GM19324 (cell line): Measurements from ENCODE around the gene DOCK9.

Experiments
- ATAC-seq: cut with Tn5 transposase; IDR thresholded peaks from one replicate; pipeline ENCODE4 v1.9.1; 2021; ENCODE audit warnings: mild to moderate bottlenecking, moderate library complexity; ENCODE audit not compliant: unreplicated experiment, low FRiP score

Gene DOCK9

DNA sequence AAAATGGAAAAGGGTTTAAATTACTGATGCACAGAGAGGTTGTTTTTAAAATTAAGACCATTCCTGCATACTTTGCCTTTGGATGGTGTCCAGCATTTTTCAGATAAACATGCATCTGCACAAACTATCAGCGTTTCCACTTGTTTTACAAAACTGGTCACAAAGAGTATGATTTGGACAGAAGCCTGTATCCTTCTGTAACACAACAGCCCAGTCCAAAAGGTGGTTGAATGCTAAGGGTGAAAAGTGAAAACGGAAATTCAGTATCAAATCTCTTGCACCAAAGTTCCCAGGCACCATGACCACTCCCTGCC is 21.7 kb upstream of the DOCK9 start:
- ATAC-seq = no peak

DNA sequence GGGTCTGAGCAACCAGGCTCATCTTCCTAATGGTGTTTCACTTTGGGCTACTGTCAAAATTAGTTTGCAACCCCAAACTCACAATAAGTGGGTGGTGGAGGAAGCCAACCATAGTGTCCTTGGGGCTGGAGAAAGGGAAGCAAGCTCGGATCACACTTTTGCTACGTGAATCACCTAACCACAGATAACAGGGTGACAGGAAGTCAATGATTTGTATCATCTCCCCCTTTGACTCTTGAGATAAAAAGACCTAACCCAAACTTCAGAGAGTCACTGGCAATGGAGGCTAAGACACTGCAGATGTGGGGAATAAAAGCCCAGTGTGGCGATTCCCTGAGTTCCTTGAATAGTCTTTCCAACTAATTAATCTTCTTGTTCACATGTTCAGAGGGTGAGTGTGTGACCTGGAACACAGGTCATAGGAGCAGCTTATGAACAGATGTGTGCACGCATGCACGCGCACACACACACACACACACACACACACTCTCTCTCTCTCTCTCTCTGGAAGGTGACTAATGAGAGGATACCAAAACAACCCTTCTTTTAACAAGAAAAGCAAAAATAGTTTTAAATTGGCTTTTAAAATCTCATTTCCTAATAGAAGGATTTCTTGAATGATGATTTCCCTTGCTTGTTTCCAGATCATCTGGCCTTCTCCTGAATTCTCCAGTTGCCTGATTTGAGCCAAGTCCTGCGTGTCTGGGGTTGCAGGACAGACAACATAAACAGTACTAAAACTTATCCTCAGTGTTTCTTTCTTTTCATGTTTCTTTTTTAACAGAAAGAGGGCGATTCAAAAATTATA is 21.2 kb upstream of the DOCK9 start:
- ATAC-seq = no peak

DNA sequence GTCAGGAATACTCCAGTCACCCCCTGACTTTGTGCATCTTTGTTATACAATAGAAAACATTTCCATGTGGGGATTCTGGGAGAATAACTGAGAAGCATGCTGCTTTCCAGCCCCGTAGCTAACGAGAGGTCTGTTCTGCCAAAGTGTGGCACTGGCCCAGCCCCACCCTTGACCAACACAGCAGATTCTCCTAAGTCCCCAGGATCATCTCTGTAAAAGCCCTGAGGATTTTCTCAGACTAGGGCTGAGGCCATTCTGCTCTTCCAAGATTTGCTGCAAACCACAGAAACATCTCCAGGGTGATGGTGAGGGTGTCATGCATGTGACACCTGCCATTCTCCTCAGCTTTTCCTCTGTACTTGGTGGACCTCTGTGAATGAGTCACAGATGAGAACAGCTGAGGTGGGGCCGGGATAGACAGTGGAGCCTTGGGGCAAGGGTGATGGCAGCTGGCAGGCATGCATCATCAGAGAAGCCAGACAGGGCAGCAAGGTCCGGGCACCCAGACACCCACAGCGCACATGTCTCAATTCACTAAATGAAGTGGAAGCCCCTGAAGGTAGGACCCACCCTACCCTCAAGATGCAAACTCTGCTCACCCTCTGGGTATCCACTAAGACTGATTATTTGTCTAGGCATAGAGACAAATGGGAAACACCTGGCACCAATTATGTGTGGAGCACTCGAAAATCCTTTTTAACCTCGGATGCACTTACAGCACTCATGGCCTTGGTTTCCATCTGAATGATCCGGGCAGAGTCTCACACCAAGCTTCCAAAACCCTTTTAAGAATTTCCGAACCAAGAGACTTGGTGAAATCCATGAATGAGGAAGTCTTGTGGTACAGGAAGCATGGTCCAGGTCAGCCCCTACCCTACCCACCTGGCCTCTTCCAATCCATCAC is 20.1 kb upstream of the DOCK9 start:
- ATAC-seq = no peak

DNA sequence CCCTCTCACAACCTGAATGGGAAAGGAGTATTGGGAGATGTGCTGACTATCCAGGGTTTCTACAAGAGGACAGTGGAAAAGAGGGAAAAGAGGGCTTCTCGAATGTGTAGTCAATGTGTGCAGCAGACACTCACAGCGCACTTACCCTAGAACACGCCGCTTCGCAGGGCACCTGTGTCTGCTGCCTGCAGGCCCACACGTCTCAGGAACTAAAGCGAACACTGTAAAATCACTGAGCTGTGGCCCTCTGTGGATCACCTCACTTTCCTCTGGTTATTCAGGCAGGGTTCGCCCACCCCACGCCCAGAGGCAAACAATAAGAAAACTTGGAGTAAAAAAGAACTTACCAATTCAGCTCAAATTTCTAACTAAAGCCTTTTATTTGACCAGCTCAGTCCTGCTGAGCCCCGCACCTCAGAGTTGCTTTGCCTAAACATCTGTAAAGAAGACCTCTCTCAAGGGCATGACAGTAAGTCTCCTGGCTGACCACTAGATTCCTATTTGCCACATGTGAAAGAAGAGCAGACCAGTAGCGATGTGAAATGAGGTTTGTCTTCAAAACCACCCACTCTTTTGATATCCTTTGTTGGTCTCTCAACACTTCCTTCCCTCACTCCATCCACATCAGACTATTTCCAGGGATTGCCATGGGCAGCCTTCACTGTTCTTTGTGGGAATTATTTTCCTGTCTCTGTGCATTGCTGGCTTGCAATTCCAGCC is 19.3 kb upstream of the DOCK9 start:
- no peak for ATAC-seq

DNA sequence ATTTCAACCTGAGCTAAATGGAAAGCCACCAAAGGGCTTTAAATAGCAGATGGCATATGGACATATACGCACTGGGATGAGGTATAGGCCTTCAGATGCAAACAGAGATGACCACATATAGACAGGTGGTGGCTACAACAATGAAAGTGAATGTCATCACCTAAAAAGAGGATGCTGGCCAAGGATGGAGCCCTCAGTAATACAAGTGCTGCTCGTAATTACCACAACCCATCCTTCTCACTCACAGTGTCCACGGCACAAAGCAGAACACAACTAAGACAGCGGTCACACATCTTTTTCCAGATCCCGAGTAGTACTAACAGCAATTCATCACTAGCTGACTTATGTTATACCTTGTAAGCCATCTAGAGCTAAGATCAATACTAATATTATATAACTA is 18.2 kb upstream of the DOCK9 start:
- no peak for ATAC-seq

DNA sequence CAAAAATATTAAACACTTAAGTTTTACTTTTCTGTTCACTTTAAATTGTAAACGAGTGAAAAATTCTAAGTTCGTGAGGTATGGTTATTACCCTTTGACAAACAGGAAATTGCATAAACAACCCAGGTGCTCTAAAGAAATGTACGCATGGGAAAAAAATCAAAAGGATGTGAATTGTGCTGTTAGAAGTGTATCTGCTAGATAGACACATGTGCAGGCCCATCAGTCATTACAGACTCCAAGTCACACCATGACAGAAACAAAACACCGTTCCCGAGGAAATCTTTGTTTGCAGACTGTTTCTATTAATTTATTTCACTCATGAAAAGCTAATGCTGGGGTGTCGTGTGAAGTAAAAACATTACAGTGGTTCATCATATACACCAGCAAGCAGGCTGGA is 17.0 kb upstream of the DOCK9 start:
- ATAC-seq = no peak

DNA sequence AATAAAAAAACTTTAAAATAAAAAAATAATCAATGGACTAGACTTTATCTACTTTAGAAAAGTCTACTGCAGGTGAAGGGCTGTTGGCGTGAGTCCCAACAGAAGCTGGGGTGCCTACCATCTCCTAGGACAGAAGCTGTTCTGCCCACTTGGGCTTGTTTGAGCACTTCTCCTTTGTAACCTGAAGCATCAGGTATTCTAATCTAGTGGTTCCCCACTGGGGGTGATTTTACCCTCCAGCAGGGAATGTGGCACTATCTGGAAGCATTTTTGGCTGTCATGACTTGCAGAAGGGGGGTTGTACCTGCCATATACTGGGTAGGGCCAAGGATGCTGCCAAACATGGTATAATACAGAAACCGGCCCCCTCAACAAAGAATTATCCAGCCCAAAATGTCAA is 16.2 kb upstream of the DOCK9 start:
- ATAC-seq = no peak

DNA sequence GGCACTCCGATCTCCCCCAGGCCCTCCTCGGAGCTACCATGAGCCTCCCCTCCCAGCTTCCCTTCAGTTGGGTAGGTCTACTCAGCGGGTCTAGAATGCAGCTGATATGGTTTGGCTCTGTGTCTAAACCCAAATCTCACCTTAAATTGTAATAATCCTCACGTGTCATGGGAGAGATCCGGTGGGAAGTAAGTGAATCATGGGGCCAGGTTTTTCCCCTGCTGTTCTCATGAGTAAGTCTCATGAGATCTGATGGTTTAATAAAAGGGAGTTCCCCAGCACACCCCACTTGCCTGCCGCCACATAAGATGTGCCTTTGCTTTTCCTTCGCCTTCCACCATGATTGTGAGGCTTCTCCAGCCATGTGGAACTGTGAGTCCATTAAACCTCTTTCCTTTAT is 14.5 kb upstream of the DOCK9 start:
- ATAC-seq = no peak

DNA sequence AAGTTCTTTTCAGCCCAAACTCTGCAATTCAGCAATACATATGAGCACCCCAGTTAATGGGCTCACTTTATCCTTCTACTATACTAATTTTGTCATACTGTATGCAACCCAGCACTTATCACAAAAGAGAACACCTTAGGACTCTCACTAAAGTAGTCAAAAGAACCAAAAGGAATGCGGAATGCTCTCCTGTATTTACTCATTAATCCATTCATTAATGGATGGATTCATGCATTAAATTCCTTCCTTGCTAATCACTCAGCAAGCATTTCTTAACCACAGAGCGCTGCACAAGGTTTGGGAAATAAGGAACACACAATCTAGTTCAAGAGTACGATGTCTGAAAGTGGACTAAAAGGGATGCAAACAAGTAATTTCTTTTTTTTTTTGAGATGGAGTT is 12.8 kb upstream of the DOCK9 start:
- no peak for ATAC-seq

DNA sequence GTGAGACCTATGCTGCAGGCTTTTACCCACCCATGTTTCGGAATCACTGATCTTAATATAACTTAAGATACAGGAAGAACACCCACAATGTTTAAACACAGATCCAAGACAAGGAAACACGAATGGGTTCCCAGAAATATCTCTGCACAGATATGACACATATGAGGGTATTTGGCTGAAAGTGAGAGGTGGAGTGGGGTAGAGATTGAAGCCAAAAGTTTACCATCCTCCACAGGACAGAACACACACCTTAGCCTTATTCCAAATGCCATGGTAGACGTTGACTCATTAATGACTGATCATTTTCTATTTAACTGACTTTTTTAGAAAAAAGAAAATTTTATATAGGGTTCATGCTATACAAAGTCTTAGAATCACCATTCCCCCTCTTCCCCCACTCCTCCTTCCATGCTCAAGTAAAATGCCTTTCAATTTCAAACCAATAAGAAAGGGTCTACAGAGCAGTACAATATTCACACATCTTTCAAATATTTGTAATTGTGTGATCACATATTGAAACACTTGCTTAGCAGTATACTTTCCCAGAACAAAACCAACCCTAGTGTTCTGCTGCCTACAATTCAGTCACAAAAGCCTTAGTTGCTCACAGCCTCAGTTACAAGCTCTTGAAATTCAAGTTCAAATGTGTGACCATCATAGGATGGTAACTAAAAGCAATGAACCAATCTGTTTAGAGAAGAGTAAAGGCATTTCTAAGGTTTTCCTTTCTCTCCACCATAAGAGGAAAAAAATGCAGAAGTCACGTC is 11.8 kb upstream of the DOCK9 start:
- ATAC-seq = no peak

DNA sequence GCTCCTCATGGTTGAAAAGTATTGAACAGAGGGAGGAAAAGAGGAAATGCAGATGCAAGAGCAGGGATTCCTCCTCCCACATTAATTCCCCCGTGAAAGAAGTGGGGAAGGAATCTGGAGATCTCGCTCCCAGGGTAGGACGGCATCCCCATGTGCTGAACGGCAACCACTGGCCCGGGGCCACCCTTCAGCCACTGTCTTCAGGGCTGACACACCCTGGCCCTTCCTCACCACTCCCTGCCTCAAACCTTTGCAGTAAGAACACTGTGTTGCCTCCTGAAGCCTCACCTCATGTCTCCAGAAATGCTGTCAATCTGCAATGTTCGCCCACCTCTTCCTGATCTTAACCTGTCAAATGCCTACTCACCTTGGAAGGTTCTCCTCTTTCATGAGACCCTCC is 10.9 kb upstream of the DOCK9 start:
- ATAC-seq = no peak

DNA sequence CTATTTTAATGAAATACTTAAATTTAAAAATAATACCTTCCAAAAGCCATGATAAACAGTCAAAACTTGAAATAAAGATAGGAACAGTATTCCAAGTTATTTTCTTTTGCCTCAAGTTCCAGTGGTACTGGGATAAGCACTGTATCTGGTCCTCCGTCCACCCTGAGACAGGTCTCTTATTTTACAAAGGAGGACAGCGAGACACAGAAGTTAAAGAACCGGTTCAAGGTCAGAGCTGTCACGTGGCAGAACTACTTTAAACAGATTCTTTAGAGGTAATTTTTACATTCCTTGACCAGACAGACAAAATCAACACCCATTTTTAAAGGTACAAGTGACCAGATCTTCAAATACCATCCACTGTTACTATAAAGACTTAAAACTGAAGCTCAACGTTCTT is 10.4 kb upstream of the DOCK9 start:
- no peak for ATAC-seq

DNA sequence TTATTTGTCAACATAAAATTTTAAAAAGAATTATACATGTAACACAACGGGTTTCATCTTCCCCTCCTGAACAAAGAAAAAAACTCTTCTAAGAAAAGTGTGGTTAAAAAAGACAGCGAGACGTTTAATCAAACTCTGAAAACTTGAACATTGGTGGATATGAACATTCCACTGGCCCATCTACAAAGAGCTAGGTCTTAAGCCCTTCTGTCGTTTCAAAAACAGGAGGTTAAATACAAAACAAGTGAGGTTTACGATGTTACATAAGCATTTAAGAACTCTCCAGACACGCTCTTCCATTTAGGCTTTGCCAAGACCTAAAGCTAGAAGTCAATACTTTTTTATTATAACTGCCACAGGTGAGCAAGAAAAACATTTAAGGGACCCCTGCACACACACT is 9.4 kb upstream of the DOCK9 start:
- ATAC-seq = no peak

DNA sequence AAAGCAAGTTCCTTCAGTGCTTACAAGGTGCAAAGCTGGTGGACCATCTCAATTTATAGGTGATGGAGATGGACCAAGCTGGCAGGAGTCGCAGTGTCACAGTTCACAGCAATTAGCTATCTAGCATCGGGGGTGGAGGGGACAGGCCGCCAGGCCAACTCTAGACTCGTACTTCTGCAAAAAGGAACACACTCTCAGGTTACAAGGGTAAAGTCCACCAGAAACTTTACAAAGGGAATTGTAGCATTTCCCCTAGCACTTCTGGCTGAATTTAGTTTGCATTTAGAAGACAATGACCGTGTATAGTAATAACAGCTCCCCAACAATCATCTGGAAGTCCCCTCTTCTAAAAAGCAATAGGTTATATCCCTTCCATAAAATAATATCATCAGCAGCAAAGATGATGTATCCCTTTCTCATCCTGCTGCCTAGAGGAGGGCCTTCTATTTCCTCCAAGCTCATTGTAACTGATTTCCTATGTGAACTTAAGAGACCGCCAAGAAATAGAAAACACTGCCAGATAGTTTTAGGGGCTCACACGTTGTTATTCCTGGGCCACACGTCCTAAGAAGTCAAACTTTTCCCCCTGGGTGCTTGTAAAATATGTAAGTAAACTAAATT is 8.5 kb upstream of the DOCK9 start:
- ATAC-seq = no peak

DNA sequence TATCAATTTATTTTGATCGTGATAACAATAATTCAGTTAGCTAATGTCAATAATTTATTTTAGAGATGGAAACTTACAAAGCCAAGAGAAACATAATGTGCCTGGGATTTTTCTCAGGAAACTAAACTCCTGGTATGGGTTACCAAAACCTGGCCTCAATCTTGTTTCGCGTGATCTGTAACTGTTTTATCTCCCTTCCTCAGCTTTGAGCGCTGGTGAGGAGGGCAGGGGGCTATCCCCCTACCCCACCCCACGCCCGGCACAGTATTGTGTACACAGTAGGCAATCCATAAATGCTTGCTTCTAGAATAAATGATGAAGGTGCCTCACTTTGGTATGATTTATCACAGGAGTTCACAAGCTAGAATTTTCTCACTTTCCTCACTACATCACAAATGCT is 7.7 kb upstream of the DOCK9 start:
- ATAC-seq = no peak

DNA sequence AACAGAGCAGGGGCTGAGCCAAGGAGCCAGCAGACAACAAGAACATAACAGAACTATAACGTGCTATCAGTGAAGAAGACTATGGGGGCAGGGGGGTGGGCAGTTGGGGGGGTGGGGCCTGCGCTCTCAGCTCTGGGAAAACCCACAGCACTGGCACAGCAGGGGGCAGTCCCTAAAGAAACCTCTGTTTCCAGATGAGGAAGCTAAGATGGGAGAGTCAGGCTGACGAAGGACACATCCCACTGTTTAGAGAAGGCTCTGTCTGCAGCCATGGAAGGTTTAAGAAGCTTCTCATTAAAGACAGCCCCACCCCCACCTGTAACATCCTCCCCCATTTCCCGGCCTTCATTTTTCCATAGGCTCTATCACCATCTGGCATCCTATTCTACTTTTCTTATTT is 7.1 kb upstream of the DOCK9 start:
- no peak for ATAC-seq

DNA sequence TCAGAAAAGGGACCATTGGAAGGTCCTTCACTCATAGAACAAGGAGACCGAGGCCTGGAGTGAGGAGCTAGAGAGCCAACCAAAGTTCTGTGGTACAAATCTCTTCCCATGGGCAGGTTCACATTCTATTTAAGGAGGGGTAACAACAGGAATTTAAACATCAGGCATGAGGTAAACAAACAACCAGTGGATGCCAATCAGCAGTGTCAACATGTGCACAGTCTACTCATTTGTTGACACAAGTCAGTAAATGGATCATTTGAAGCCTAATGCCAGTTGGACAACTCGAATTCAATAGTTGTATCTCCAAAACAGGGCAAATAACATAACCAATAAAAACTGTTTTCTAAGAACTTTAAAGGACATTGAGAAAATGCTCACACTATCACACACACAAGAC is 6.3 kb upstream of the DOCK9 start:
- no peak for ATAC-seq

DNA sequence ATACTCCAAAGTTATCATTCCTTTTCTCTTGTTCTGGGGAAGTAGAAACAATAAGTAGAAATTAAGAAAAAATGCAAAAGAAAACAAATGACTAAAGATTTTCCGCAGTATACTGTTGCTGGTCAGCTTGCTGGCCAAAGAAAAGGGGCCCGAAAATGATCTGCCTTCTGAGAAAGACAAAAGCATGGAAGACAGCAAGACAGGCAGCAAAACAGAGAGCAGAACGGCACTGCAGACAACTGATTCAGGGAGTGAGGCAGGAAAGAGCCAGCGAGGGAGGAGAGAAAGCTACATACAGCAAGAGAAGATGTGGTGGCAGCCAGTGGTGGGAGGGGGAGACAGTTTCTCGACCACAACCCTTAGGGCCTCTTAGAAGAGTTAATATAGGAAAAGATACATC is 5.3 kb upstream of the DOCK9 start:
- ATAC-seq = no peak

DNA sequence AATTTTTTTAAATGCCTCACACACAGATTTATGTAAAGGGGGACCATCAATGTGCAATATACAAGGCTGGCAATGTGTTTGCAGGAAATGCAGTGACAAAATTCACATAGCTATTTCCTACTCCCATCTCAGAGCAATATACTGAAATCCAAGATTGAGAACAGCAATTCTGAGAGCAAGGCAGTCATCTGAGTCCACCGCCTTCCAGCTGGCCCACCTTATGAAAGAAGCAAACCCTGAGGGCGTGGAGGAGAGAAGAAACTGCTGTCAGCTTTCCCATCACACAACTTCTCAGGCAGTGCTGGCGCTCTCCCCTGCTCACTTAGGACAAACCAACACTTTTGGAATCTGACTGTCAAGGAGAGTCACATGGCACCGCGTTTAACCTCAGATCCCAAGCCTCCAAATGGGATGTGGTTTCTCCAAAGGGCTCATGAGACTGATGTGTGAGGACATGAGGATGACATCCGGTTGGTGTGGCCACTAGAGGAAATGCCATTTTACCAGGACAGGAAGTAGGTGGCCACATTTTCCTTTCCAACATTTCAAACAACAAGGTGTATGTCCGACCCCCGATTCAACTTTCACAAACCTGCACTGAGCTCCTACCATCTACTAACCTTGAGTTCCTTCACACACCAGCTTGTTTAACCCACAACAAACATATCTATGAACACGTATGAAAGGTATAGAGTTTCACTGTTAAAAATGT is 3.7 kb upstream of the DOCK9 start:
- no peak for ATAC-seq
